IPS-18c (cell line): ENCODE results near the gene MYL6B.
"Not testable (repeated sequence)": the region's sequence is repeated elsewhere in the genome, so short reads cannot be mapped to it uniquely, and the experiment has no call there.

Experiments used
- H3K4me3 ChIP-seq: 2 replicates; pipeline ENCODE4 v1.7.0; 2013; ENCODE audit warnings: low read depth, mild to moderate bottlenecking, low read length, moderate library complexity; ENCODE audit not compliant: insufficient read depth
- H3K9me3 ChIP-seq: one replicate; pipeline ENCODE4 v1.6.1; 2013; ENCODE audit warnings: mild to moderate bottlenecking, low read length, moderate library complexity; ENCODE audit not compliant: control insufficient read depth, insufficient read depth

MYL6B gene

DNA sequence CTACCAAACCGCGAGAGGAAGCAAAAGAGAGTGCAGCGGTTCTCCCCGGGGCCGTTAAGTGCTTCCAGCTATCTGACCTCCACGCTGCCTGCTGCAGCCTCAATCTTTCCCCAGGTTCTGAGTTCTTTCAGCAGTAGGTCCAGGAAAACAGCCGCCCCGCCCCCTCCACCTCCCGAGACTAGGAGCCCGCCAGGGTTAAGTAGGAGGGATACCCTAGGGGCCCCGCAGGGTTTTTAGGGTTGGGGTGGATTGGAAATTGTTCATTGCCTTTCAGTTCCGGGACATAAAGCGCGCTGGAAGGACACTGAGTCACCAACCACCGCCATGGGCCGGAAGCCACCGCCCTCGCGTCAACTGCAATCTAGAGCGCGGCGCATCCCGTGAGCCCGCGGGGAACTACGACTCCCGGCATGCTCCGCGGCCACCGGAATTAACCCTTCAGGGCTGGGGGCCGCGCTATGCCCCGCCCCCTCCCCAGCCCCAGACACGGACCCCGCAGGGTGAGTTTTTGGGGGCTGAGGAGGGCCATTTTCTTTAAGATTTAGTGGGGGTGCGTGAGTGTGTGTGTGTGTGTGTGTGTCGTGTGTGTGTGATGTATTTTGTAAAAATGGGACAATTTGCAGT is at the start of gene MYL6B:
Gene MYL6B, plus strand, starts transcription at position 456 of the 624 bp plus-strand sequence. CDS start 1,332 bp downstream, outside the sequence.
- Histone ChIP-seq H3K4me3 (peak within 1 kb of the TSS; percentile 65), H3K9me3 (no peaks in the 10 kb centered on the region)

DNA sequence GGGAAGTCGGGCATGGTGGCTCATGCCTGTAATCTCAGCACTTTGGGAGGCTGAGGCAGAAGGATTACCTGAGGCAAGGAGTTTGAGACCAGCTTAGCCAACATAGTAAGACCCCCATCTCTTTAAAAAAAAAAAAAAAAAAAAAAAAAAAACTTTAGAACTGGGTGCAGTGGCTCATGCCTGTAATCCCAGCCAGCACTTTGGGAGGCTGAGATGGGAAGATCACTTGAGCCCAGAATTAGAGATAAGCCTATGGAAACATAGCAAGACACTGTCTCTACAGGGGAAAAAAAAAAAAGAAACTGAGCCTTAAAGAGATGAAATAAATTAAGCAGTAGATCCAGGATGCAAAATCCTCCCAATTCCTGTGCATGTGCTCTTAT is 49.7 kb upstream of the MYL6B start:
- Histone ChIP-seq H3K9me3 (no peaks in the 10 kb centered on the region), H3K4me3 (no peak overlapping the region)

DNA sequence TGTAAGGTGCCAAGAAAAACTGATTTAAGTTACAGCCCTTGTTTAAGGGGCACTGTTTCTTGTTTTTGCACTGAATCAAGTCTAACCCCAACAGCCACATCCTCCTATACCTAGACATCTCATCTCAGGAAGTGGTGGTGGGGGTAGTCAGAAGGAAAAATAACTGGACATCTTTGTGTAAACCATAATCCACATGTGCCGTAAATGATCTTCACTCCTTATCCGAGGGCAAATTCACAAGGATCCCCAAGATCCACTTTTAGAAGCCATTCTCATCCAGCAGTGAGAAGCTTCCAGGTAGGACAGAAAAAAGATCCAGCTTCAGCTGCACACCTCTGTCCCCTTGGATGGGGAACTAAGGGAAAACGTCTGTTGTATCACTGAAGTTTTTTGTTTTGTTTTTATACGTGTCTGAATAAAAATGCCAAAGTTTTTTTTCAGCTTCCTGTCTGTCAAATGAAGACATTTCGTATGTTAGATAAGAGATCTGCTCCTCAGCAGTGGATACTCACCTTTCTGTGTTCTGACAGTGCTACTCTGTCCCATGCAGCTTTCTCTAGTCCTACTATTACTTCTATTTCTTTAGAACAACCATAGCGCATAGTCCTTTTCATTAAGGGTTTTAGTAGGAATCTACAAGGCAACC is 49.2 kb upstream of the MYL6B start:
- Histone ChIP-seq H3K4me3 (peak overlapping the region; percentile 74; the same call in 1 of the 2 replicates), H3K9me3 (no peaks in the 10 kb centered on the region)

DNA sequence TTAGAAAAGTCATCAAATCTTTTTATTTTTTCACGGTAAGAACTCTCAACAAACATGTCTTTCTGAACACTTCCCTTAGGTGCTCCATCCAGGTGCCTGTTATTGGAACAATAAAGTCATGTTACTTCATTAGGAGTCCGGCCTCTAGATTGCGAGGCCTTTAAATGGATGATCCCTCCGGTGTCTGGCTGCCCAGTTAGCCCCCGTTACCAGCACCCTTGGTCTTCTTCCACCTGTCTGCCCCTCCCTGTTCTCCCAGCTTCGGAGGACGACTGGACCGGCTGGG is 48.6 kb upstream of the MYL6B start:
- peak overlapping the region; percentile 74 for H3K4me3 ChIP-seq
- H3K9me3 ChIP-seq = no peaks in the 10 kb centered on the region

DNA sequence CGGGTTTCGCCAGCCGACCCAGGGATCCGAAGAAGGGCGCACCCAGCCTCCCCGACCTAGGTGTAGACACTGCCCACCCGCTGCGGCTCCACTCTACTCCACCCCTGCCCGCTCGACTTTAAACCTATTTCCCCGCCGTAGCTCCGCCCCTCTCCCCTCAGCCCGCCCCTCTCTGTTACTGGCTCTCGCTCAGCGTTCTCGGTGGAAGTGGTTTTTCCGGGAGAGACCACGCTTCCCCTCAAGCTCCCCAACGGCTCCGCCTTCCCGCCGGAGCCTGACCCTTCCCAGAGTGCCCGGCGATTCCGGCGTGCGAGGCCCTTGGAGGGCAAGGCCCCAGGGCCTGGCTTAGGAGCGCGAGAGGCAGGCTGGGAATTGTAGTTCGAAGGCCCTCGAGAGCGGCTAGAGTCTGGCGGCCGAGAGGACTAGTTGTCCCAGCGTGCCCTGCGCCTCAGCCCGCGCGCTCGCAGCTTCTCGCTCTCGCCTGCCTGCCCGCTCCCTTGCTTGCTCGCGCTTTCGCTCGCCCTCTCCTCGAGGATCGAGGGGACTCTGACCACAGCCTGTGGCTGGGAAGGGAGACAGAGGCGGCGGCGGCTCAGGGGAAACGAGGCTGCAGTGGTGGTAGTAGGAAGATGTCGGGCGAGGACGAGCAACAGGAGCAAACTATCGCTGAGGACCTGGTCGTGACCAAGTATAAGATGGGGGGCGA is 48.1 kb upstream of the MYL6B start, which contains the start of gene PA2G4:
Gene PA2G4, plus strand, starts transcription at position 451 of the 706 bp plus-strand sequence. Its CDS starts 179 bp downstream, at position 630.
- H3K9me3 ChIP-seq = no peaks in the 10 kb centered on the region
- peak within 1 kb of the TSS; percentile 97 for H3K4me3 ChIP-seq

DNA sequence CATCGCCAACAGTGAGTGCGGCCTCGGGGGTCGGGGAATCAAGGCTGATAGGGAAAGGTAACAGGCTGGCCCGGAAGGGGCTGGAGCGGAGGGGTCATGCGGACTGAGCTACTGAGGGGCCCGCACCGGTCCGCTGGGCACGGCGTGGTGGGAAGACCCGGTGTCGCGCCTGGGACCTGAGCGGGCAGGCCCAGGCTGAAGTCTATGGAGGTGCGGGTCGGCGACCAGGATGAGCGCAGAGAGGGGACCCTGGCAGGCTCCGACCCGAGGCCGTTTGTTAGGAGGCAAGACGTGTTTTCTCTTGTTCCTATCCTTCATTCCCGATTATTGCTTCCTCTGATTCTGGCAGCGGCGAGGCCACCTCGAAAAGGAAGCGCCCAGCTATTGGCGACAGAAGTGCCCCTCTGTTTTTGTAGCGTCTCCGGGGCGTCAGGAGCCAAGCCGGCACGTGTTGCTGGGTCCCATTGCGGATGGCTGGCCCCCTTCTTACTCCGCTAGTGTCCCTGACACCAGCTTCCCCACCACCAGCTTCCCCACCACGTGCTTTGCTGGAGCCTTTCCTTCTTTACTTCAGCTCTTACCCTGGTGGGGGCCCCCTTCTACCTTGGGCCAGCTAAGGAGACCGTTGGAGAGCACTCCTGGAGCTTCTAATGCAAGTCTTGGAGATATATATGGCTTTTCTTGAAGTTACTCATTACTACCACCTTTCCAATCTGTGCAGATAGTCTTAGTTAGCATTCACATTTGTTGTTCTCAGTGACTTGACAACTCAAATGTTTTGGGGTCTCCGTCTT is 47.4 kb upstream of the MYL6B start:
- Histone ChIP-seq H3K9me3 (no peaks in the 10 kb centered on the region), H3K4me3 (peak overlapping the region; percentile 97)

DNA sequence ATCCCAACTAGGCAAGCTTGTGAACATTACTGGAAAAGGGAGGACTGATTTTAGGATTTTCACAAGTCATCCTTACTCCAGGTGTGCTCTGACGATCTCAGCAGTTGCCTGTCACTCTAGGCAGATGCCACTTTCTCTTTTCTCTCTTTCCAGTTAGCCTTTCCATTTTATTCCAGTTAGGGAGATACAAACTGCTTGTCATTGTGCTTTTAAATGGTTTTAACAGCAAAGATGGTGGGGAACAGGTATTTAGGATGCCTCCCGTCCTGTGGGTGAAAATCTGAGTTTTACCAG is 46.8 kb upstream of the MYL6B start:
- Histone ChIP-seq H3K4me3 (peak overlapping the region; percentile 97), H3K9me3 (peaks cover 2% of the 10 kb centered on the region)

DNA sequence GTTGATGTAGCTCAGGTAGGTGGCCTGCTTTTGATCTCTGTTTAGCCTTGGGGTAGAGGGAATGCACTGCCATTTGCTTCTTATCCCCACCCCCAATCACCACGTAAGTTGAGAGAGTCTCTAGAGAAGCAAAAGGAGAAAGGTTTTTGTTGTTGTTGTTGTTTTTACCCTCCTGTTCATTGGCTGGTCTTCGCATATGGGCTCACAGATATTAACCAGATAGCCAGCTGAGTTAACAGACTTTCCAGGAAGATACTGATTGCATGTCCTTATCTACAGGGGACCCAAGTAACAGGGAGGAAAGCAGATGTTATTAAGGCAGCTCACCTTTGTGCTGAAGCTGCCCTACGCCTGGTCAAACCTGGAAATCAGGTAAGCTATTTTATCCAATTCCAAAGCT is 45.1 kb upstream of the MYL6B start:
- H3K4me3 ChIP-seq = no peak overlapping the region
- H3K9me3 ChIP-seq = peaks cover 2% of the 10 kb centered on the region

DNA sequence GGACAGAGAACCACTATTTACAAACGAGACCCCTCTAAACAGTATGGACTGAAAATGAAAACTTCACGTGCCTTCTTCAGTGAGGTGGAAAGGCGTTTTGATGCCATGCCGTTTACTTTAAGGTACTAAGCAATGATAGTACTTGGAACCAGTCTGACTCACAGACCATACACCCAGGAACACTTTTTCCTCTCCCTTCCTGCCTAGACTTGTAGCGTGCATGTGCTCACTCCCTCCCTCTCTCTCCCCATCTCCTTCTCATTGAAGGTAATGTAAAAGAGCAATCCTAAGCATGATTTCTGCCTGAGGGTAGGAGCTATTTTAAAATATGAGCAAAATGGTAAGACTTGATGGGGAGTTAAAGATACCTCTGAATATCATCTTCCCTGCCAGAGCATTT is 41.8 kb upstream of the MYL6B start:
- Histone ChIP-seq H3K4me3 (no peak overlapping the region), H3K9me3 (peaks cover 2% of the 10 kb centered on the region)

DNA sequence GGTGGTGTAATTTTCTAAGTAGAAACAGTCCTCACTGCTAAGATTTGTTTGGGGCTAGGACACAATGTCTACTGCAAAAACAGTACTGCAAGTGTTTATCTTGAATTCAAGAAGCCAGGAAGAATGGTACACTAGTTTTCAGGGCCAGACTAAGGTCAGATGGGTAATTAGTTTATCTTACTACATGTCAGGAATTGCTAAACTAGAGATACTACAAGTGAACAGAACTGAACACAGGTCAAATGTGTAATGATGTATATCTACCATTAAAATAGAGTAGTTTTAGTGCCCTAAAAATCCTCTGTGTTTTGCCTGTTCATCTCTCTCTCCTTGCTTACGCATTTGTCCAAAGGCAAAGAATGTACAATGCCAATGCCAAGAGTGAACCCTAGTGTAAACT is 38.3 kb upstream of the MYL6B start:
- H3K9me3 ChIP-seq = peaks cover 2% of the 10 kb centered on the region

DNA sequence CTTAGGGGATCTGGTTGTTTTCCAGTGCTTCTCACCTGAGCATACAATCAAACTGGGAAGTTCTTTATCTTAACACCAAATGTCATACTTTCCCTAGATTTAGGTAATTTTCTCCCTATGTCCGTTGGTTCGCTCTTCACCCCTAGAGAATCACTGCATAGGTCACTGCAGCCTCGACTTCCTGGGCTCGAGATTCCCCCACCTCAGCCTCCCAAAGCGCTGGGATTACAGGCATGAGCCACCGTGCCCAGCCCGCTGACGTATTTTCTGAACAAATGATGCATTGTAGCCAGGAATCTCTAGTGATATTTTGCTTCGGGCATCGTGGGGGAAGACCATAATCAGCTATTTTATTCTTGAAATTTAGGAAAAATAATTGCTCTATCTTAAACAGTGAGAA is 37.1 kb upstream of the MYL6B start:
- peaks cover 2% of the 10 kb centered on the region for H3K9me3 ChIP-seq
- H3K4me3 ChIP-seq = peak overlapping the region; percentile 97; the same call in 1 of the 2 replicates

More for the DNA sequence above, 38.3 kb upstream of the MYL6B start:
- H3K4me3 ChIP-seq = no peak overlapping the region

DNA sequence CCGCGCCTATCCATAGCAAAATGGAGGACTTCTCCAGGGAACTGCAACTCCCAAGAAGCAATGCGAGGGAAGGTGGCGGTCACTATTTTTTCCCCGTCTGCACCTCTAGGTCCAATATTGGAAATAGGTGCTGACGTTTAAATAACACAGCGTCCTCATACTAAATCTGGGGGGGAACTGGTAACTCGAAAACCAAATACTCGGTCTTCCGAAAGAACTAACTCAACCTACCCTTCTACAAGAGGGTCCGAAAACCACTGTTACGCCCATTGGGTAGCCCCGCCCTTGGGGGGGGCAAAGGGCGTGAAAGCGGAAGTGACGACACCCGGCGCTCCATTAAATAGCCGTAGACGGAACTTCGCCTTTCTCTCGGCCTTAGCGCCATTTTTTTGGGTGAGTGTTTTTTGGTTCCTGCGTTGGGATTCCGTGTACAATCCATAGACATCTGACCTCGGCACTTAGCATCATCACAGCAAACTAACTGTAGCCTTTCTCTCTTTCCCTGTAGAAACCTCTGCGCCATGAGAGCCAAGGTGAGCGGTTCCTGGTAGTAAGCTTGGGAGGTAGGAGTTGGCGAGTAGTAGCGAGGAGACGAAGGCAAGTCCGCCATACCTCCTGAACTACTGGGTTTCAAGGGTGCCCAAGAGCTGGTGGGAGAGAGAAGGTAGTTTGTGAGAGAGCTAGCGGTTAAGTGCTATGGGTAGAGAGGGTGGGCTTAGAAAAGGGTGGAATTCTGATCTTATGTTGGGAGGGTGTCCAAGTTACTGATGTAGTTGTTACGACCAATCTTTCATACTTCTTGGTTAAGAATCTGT is 35.9 kb upstream of the MYL6B start, which contains the start of gene RPL41:
Gene RPL41, plus strand, starts transcription at position 367 of the 815 bp plus-strand sequence.
- peak within 1 kb of the TSS; percentile 97 for H3K4me3 ChIP-seq
- no peaks in the 10 kb centered on the region for H3K9me3 ChIP-seq

DNA sequence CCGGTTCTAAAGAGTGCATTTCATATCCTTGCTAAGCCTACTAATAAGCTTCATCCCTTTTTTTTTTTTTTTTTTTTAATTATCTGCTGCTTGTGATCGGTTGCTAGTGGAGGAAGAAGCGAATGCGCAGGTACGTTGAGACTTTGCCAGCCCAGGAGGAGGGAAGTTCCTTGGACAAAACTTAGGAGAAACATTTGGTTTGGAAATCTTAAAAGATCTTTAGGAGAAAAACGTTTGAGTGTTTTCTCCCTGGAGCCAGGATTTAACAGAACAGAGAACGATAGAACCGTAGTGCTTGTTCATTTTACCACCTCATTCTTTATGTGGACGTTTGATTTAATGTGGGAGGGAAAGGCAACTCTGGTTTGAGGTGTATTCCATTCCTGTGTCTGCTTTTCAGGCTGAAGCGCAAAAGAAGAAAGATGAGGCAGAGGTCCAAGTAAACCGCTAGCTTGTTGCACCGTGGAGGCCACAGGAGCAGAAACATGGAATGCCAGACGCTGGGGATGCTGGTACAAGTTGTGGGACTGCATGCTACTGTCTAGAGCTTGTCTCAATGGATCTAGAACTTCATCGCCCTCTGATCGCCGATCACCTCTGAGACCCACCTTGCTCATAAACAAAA is 35.2 kb upstream of the MYL6B start:
- H3K4me3 ChIP-seq = peak overlapping the region; percentile 97
- not testable (repeated sequence) for H3K9me3 ChIP-seq

DNA sequence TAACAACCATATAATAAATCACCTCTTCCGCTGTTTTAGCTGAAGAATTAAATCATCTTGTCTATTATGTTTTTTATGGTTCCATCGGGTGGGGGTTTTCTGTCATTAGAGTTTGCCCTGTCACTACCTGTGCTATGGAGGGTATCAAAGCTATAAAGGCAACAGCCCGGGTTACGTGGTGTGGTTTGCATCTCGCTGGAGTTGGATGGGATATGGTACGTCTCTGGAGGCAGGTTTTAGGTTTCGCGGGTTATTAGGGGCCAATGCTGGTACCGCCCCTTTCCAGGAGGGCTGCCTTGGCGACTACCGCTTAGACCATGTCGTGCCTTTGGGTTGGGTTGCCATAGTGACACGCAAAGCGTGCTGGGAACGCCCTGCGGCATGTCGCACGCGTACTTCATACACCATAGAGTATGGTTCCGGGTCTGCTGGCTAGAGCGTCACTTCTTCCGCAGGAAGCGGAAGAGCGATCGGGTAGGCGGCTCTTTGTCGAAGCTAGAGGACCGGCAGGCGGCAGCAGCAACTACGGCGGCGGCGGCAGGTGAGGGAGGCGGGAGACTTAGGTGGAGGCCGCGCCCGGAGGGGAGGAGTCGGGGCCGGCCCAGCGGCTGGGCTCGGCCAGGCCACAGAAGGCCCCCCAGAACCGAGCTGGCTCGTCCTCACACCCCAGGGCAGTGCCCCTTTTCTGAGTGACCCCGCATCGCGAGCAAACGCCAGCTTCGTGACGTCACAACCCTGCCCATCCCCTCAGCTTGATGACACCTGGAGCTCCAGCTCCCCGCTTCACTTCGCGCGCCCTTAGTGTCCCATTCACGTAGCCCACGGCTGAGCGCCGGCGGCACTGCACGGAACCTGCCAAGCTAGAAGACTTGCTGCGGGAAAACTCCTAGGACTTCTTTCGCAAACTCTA is 34.4 kb upstream of the MYL6B start, which contains the start of gene ZC3H10:
Gene ZC3H10, plus strand, starts transcription at position 489 of the 910 bp plus-strand sequence. CDS start 2,297 bp downstream, outside the sequence.
- Histone ChIP-seq H3K4me3 (peak within 1 kb of the TSS; percentile 97), H3K9me3 (no peaks in the 10 kb centered on the region)

DNA sequence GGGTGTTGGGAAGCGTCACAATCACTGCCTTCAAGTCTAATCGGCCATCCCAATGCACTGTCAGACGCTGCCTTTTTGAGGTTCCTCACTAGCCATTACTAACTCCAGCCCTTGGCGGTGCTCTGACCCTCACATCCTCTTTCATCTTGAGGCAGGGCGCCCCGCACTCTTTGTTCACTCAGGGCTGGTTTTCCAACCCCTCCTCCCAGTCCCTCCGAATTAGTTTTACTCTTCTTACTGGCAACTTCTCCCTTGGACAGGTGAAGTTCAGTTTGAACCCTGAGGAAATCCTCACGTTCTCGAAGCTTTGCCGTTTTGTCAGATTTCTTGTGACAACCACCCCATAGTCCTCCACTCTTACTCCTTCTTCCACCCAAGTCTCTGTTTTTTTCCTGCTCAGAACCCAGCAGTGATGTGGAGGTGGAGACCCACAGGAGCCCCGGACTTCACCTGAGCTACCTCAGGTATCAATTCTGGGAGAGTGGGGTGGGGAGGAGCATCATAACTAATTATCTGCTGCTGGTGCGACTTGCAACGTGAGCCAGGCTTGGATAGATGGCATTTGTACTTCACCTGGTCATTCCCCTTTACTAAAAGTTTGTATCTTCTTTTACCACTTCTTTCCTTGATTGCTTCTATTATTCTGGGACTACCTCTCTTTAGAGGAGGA is 33.6 kb upstream of the MYL6B start:
- H3K4me3 ChIP-seq = peak overlapping the region; percentile 93
- H3K9me3 ChIP-seq = no peaks in the 10 kb centered on the region
